ENCODE results near the gene BPIFA2. TPM values are rescaled to one million over a fixed set of nuclear protein-coding genes. Genes with fewer than 3 reads are reported as not detected.

BPIFA2 gene
- total and polyA plus RNA-seq, 8 donors, result not detected

- Histone ChIP-seq H3K36me3 (no peaks in the 10 kb centered on the region), H3K4me3 (no peak overlapping the region), H3K9me3 (no peaks in the 10 kb centered on the region), H3K4me1 (peaks cover 0 to 18% (median 17%) of the 10 kb centered on the region in 3 donors), H3K27ac (no peak overlapping the region), H3K27me3 (no peaks in the 10 kb centered on the region)
- ATAC-seq, result peak; percentile 60 to 89 (median 82)
- DNase-seq, result no peak
- FAIRE-seq, result no peak
- intact Hi-C loops (cut with DNase I), result no loop called here
- no peak for TF ChIP-seq CTCF (IDR thresholded peaks at IDR 0.05)
- 6% methylated on average over 3 of the region's 3 CpGs for WGBS, 2 donors
Observed at GRCh38 chr20:33191484-33191883, 23.5 kb downstream of the BPIFA2 start.

- DNase-seq (no peak), FAIRE-seq (no peak), ATAC-seq (peak in 3 of 4 donors; percentile 61 to 70 (median 64))
Observed at GRCh38 chr20:33191955-33192354, 24.0 kb downstream of the BPIFA2 start.

GRCh38 chr20:33192912-33193501 lies 25.0 kb downstream of the BPIFA2 start:
- TF ChIP-seq CTCF (IDR thresholded peaks at IDR 0.05), result no peak
- no peak for ATAC-seq
- H3K27ac ChIP-seq, result no peak overlapping the region
- no peak overlapping the region for H3K4me3 ChIP-seq
- 52 to 53% methylated on average over 8 of the region's 8 CpGs for WGBS, 2 donors
- no peak for DNase-seq
- intact Hi-C loops (cut with DNase I), result no loop called here
- peaks cover 0 to 18% (median 17%) of the 10 kb centered on the region in 3 donors for H3K4me1 ChIP-seq
- no peaks in the 10 kb centered on the region for H3K27me3 ChIP-seq
- no peak for FAIRE-seq
- no peaks in the 10 kb centered on the region for H3K9me3 ChIP-seq
- H3K36me3 ChIP-seq, result no peaks in the 10 kb centered on the region

More at GRCh38 chr20:33191955-33192354, 24.0 kb downstream of the BPIFA2 start:
- Histone ChIP-seq H3K36me3 (no peaks in the 10 kb centered on the region), H3K4me1 (peaks cover 0 to 18% (median 17%) of the 10 kb centered on the region in 3 donors), H3K27ac (no peak overlapping the region), H3K9me3 (no peaks in the 10 kb centered on the region), H3K4me3 (no peak overlapping the region), H3K27me3 (no peaks in the 10 kb centered on the region)
- TF ChIP-seq CTCF (IDR thresholded peaks at IDR 0.05), result no peak
- 83 to 93% methylated on average over 1 of the region's 1 CpG for WGBS, 2 donors
- intact Hi-C loops (cut with DNase I), result no loop called here

GRCh38 chr20:33199026-33199425 lies 31.1 kb downstream of the BPIFA2 start:
- FAIRE-seq (no peak), ATAC-seq (no peak), DNase-seq (no peak)
- intact Hi-C loops (cut with DNase I), result no loop called here
- no peaks in the 10 kb centered on the region for H3K36me3 ChIP-seq
- no peak overlapping the region for H3K27ac ChIP-seq
- H3K27me3 ChIP-seq, result no peaks in the 10 kb centered on the region
- no peaks in the 10 kb centered on the region for H3K4me1 ChIP-seq
- 61 to 70% methylated on average over 3 of the region's 3 CpGs for WGBS, 2 donors
- TF ChIP-seq CTCF (IDR thresholded peaks at IDR 0.05), result no peak
- H3K9me3 ChIP-seq, result no peaks in the 10 kb centered on the region
- no peak overlapping the region for H3K4me3 ChIP-seq

- WGBS, 2 donors, result 30 to 38% methylated on average over 4 of the region's 4 CpGs
- no peak for FAIRE-seq
- no peak for TF ChIP-seq CTCF (IDR thresholded peaks at IDR 0.05)
- intact Hi-C loops (cut with DNase I), result loop anchor here in 1 of 3 donors (10.0 kb wide), 1 partner anchor 108 kb away; no protein-coding TSS in a partner anchor
- H3K27me3 ChIP-seq, result no peaks in the 10 kb centered on the region
- ATAC-seq, result no peak
- H3K9me3 ChIP-seq, result no peaks in the 10 kb centered on the region
- no peak overlapping the region for H3K4me3 ChIP-seq
- DNase-seq, result no peak
- no peaks in the 10 kb centered on the region for H3K4me1 ChIP-seq
- no peak overlapping the region for H3K27ac ChIP-seq
- H3K36me3 ChIP-seq, result no peaks in the 10 kb centered on the region
Observed at GRCh38 chr20:33202451-33202850, 34.5 kb downstream of the BPIFA2 start.
